Adipose tissue (tissue), 3 donors: Measurements from ENCODE around the gene DUOX1. TPM values are rescaled to one million over a fixed set of nuclear protein-coding genes. Genes with fewer than 3 reads are reported as not detected.
"Not testable (repeated sequence)": the region's sequence is repeated elsewhere in the genome, so short reads cannot be mapped to it uniquely, and the experiment has no call there.

Experiments used
- H3K27ac ChIP-seq: one replicate; pipeline ENCODE4 v1.5.1; 2013; ENCODE audit warnings: low read depth, low read length
- WGBS, 3 donors: extraction: QIAGEN DNeasy Blood & Tissue Kit; methylation state at CpG; one replicate each; pipeline ENCODE4 v1.1.7; 2013; 5-methylcytosine and 5-hydroxymethylcytosine counted together
- polyA plus RNA-seq, 3 donors: library from polyadenylated mRNA; stranded (reverse); fragments of 200-250 nt; gene quantifications; one replicate each; pipeline ENCODE4 v1.2.3, GENCODE V29; 2013
- donor health status: healthy with polysubstance abuse.
- donor health status: Bipolar disorder and iron deficiency.
- donor health status: healthy.

Gene DUOX1
- 1 to 10 TPM in 1 of 3 donors, under 1 TPM in 2; 0.20 to 4.1 (median 0.34) TPM for polyA plus RNA-seq

DNA sequence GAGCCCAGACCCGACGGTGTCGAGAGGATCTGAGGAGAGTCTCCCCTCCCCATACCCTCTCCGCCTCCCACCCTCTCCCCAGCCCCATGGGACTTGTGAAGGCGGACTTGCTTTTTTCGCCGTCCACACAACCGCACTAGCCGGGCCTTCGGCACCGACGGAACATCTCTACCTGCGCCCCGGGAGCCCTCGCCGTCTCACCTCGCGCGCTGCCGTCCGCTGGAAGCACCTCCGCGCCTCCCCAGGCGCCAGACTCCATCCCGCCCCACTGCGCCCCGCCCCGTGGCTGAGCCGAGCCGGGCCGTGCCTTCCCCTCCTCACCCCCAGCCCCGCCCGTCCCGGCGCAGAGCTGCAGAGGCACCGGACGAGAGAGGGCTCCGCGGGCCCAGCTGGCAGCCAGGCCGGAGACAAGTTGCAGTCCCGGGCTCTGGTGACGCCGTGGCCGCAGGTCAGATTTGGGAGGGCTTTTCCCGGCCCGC is at the start of gene DUOX1, which contains the start of gene DUOXA1:
Gene DUOX1 (plus strand): TSS at position 344 of the 479 bp plus-strand sequence. CDS start 1,973 bp downstream, outside the sequence.
Gene DUOXA1 (minus strand): TSS at position 229 of the 479 bp plus-strand sequence. CDS start 6,865 bp downstream, outside the sequence.
- whole genome bisulfite sequencing, 3 donors: 3 to 14% (median 3%) methylated on average over 42 to 46 of the region's 46 CpGs
- no peak within 1 kb of the TSS for H3K27ac ChIP-seq

DNA sequence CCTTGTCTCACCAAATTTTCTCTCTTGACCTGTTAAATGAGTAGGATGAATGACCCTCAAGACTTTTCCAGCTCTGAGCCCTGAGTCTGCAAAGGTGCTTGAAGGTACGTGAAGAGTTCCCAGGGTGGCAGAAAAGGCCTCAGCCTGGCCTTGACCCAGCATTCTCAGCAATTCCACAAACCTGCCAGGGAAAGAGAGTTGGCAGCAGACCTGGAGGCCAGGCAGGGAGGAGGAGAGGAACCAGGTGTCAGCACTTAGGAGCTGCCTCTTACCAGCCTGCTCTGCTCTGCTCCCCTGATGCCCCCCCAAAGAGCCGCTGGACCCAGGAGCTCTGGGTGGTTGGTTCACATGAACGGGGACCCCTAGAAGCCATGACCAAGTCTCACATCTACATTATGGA is 49.2 kb upstream of the DUOX1 start:
- not testable (repeated sequence) for H3K27ac ChIP-seq
- WGBS, 3 donors: 86 to 98% (median 86%) methylated on average over 2 of the region's 3 CpGs

DNA sequence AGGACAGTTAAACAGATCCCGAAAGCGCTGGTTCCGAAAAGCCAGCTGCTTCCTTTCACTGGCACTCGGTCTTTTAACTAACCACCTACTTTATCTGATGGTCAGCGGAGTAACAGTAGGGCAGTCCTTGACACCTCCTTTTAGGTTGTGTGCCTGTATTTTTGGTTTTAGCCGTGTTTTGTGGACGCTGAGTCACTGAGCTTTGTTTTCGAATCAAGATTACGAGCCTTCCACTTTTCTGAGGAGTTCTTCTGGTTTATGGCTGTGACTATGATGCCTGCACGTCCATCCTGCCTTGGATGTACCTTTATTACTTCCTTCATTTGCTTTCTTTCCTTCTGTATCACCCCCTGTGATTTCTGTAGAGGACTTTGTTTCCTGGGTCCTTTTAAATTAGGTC is 47.4 kb upstream of the DUOX1 start:
- not testable (repeated sequence) for H3K27ac ChIP-seq
- WGBS, 3 donors: 80 to 91% (median 81%) methylated on average over 9 to 10 of the region's 10 CpGs

DNA sequence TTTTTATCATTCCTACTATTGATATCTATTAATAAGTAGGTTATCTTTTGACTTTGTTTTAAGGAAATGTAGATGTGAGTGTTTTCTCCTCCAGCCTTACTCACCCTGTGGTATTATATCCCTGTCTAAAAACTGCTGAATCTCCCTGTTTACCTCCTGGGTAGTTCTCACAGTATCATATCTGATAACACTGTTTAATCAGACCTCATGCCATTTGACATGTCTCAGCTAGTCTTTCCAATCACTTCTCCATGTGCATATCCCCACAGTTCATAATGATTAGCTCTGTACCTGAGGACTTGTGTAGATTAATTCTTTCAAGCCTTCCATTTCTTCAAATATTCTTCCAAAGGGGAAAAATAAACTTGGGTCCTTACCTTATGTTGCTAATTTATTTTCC is 46.6 kb upstream of the DUOX1 start:
- no peak overlapping the region for H3K27ac ChIP-seq

DNA sequence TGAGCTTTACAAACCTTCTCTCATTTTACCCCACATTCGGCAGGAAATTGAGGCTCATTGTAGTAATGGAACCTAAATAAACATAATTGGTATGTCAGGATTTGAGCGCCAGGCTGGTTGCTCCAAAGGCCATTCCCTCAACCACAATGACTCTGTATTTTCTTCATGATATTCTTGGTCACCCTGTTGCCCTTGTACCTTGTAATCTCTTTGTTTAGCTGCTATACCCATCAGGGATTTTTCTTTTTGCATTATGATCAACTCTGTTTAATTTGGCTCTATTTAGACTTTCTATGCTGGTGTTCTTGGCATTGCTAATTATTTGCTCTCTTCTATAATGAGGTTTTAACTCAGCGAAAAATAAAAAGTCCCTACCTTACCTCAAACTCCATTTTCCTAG is 45.6 kb upstream of the DUOX1 start:
- no peak overlapping the region for H3K27ac ChIP-seq
- WGBS, 3 donors: 71 to 79% (median 74%) methylated on average over 3 of the region's 3 CpGs

DNA sequence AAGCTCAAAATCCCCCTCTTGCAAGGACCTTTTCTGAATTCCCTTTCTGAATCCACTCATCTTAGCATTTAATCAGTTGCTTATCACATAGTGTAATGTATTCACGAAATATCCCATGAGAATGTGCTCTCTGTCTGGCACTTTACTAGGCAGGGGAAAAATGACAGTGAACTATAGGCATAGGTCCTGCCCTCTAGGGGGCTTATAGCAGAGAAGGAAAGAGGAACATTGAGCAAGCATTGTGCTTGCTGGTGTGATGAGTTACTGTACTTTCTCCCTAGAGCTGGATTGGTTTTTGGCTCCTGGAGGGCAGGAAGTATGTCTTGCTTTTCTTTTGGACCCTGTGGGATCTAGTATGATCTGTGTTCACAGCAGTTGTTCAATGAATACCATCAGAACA is 42.3 kb upstream of the DUOX1 start:
- H3K27ac ChIP-seq: no peak overlapping the region
- 67 to 85% (median 81%) methylated on average over 1 of the region's 1 CpG for WGBS, 3 donors

DNA sequence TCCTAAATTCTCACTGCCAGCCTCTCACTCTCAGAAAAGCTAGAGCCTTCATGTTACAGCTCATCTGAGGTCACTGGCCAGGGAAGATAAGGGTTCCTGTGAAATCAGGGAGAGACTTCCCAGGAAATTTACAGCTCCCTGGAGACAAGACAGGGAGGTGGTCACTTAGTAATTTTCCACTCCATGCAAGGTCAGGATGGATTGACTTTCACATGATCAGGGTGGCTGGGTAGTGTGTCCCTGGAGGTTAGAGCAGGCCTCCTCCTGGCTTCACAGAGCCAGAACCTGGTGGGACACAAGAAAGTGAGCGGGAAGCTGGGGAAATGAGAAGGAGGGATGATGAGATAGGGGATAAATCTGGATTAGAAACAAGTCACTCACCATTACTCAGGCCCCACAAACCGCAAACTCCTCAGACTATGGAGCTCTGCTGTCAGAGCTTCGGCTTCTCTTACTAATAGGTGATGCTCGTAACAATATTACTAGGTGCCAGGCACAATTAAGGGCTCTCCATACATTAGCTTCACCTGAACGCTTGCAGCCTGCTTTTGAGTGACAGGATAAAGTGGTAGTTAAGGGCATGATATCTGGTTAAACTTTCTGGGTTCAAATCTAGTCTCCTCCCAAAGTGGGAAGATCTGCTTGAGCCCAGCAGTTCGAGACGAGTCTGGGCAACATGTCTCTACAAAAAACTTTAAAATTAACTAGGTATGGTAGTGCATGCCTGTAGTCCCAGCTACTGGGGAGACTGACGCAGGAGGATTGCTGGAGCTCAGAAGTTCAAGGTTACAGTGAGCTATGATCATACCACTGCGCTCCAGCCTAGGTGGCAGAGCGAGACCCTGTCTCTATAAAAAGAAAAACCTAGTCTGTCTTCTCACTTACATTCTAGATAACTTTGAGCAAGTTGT is 40.7 kb upstream of the DUOX1 start:
- no peak overlapping the region for H3K27ac ChIP-seq
- WGBS, 3 donors: 86 to 89% (median 87%) methylated on average over 10 of the region's 10 CpGs

DNA sequence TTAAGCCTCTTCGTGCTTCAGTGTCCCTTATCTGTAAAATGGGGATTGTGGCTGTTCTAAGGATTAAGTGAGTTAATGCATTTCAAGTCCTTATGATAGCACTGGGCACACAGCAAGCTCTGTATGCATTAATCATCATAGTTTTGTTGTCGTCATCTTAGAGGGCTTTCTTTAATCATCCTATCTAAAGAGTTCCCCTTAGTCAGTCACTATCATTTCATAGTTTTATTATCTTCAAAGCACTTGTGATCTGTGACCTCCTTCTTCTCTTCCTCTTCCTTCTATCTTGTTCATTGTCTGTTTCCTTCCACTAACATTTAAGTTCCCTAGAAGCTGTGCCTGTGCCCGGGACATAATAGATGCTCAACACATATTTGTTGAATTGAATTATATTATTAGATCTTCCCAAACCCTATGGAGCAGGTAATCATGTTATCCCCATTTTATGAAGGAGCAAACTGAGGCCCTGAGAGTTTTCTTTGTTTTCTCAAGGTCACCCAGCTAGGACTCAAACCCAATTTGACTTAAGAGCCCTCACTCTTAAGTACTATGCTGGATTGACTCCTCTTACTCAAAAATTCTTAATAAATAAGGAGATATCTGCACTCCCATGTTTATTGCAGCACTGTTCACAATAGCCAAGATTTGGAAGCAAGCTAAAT is 40.0 kb upstream of the DUOX1 start:
- WGBS, 3 donors: 54 to 73% (median 60%) methylated on average over 3 of the region's 3 CpGs
- no peak overlapping the region for H3K27ac ChIP-seq

DNA sequence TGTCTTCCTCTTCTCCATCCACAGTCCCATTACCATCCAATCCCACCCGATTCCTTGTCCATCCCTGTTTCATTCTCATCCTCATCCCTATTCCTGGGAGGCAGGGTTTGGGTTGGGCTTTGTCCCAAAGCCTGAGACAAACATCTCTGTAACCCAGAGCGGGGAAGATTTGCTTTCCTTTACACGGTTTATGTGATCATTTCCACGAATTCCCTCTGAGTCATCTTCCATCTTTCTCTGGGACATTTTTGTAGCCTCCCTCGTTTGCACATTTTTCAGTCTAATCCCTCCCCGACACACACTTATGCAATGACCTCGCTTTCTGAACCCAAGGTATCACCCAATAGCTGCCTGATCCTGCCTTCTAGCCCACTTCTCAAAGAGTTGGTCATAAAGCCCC is 38.6 kb upstream of the DUOX1 start:
- no peak overlapping the region for H3K27ac ChIP-seq
- WGBS, 3 donors: 58 to 65% (median 62%) methylated on average over 7 of the region's 7 CpGs

DNA sequence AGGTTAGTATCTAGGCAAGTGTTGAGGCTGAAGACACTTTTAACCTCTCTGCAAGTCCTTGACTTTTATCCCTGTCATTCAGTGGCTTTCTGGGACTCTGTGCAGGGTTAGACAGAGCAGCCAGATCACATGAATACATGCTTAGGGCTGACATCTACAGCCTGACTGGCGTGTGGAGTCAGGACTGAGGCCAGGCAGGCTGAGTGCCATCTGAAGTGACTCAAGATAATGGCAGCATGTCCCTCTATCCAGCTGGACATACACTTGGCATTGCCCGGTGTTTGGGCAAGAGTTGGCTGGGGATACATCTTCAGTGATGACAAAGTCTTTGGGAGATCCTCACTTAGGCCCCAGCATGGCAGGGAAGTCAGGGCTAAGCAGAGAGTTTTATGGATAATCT is 38.2 kb upstream of the DUOX1 start:
- 71 to 93% (median 81%) methylated on average over 2 of the region's 2 CpGs for WGBS, 3 donors
- no peak overlapping the region for H3K27ac ChIP-seq

DNA sequence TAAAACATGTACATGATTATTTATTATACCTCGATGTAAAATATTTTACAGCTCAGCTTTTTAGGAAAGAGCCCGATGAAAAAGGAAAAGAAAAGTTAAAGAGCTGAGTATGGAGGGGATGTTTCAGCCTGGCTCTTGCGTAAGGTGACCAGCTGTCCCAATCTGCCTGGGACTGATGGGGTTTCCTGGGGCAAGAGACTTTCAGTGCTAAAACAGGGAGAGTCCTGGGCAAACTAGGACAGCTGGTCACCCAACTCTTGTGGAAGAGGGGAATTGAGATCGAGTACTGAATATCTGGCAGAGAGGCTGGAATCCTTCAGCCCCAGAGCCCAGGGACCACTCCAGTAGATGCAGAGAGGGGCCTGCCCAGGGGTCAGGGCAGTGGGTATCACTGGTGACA is 36.8 kb upstream of the DUOX1 start:
- 83 to 91% (median 84%) methylated on average over 4 of the region's 4 CpGs for WGBS, 3 donors

DNA sequence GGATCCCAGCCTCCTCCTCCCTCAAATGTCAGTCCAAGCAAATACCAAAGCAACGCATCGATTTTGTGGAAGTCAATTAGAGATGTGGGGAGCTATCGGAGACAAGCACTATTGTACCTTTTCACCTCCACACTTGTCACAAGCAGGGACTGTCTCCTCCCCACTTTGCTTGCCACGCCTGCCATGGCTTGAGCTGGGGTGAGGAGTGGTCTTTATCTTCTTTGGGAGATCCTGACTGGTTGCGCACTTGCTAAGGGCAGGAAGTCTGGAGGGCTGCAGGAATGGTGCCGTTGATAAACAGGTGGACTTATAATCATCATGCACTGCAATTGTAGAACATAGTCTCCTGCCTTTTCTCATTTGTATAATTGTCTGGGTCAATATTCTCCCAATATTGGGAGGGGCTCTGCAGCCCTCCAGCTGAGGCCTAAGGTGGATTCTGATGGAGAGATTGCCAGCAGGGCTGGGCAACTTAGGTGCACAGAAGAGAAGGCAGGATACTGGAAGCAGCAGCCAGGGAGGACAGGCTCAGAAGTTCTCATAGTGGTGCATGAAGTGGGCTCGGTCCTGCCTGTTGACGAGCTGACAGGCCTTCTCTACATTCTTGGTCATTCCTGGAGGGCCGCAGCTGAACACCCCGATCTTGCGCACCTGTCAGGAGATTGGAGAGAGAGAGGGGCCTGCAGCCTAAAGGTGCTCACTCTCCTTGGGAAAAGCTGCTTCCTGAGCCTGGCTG is 36.0 kb upstream of the DUOX1 start:
- H3K27ac ChIP-seq: no peak overlapping the region
- 86 to 91% (median 87%) methylated on average over 11 of the region's 11 CpGs for WGBS, 3 donors

More for the DNA sequence above, 36.8 kb upstream of the DUOX1 start:
- no peak overlapping the region for H3K27ac ChIP-seq

DNA sequence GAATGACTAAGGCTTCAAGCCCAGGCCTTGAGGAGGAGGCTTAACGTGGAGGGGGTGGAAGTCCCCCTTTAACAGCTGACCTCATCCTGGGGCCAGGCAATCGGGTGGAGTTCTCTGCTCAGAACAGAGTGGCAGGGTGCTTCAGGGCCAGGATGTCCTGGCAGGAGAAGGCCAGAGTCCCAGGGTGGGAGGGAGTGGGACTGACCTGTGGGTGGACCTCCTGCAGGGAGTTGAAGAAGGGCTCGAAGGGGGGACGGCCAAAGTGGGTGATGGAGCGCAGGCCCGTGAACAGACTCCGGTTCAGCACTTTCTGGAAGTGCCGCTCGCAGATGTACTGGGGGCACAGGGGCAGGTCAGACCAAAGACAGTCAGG is 35.5 kb upstream of the DUOX1 start:
- no peak overlapping the region for H3K27ac ChIP-seq
- WGBS, 3 donors: 71 to 74% (median 73%) methylated on average over 9 of the region's 9 CpGs

DNA sequence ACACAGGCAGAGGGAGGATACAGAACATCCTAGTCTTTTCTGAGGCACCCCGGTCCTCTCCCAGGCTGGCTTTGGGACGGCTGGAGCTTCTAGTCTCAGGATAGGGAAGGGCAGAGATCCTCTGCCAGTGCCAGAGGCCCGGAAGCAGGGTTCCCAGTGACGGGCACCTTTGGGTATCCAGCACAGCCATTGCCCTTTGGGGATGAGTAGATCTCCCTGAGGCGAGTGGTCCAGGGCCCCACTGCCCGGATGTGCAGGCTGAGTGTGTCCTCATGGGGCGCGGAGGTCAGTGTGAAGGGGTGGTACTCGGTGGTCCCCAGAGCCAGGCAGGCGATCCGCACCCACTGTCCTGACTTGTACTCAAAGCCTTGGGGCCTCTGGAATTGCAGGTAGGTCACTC is 34.1 kb upstream of the DUOX1 start:
- H3K27ac ChIP-seq: no peak overlapping the region
- 90 to 93% (median 91%) methylated on average over 11 of the region's 11 CpGs for WGBS, 3 donors

DNA sequence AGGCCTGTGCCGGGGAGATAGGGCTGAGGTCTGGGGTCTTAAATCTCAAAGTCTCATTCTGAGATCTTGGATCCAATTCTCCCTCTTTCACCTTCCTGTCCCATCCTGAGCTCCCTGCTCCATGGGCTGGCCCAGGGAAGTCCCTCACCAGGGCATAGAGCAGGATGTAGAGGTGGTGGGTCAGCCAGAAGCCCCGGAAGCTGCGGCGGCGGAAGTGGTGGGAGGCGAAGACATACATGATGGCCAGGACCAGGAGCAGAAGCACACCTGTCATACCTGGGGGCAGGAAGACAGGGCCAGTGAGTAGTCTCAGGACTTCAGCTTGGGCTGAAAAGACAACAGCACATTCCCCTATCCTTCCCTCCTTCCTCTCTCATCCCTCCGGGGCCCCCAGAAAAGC is 32.3 kb upstream of the DUOX1 start:
- WGBS, 3 donors: 87 to 92% (median 87%) methylated on average over 7 of the region's 7 CpGs
- no peak overlapping the region for H3K27ac ChIP-seq

DNA sequence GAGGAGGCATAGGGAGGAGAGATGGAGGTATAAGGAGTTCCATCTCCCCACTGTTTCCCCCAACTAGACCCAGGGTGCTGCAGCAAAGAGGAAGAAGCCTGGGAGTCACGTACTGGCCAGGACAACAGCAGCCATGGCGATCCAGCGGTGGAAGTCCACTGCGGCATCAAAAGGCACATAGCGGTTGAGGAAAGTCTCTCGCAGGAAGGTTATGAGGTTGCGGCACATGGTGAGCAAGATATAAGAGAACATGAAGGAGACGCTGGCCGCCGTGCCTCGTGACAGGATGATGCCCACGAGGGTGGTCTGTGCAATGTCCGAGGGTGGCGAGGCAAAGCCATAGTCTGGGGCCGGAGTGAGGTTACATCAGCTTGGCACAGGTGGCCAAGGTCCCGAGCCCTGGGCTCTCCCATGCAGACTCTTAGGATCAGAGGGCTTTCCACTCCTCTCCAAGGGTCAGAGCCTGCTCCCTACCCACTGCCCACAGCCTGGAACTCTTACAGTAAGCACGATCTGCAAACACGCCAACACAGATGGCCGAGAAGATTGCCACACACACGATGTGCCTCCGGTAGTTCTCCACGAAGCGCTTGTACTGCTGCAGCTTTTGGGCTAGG is 30.1 kb upstream of the DUOX1 start:
- no peak overlapping the region for H3K27ac ChIP-seq
- 84 to 86% (median 86%) methylated on average over 23 of the region's 23 CpGs for WGBS, 3 donors

DNA sequence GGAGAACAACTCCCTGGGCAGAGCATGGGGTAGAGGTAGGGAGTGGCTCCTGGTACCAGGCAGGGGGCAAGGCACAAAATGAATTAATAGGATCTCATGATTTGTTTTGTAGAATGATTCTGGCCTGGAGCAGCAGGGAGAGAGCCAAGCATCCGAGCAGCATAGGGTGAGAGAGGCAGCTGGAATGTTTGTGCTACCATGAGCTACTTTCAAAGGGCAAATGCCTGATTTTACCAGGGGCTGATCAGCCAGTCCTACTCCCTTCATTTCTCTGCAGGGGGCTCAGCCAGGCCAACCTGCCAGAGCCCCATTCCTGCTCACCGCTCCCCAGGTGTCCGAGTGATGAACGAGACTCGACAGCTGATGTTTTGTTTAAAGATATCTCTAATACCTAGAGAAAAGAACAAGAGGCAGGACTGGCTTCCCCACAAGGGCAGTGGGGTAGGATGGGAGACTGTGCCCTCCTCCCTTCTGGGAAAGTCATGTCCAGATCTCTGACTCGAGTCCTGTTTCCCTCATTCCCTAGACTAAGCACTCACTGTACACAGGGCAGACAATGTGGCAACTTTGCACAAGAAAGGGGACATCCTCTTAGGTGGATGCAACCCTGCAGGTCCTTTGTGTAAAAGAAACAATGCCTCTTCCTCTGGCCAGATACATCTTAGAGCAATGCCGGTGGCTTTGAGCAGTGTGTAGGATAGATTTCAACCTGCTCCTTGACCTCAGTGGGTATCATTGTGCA is 28.7 kb upstream of the DUOX1 start:
- no peak overlapping the region for H3K27ac ChIP-seq
- 60 to 72% (median 67%) methylated on average over 7 of the region's 7 CpGs for WGBS, 3 donors

DNA sequence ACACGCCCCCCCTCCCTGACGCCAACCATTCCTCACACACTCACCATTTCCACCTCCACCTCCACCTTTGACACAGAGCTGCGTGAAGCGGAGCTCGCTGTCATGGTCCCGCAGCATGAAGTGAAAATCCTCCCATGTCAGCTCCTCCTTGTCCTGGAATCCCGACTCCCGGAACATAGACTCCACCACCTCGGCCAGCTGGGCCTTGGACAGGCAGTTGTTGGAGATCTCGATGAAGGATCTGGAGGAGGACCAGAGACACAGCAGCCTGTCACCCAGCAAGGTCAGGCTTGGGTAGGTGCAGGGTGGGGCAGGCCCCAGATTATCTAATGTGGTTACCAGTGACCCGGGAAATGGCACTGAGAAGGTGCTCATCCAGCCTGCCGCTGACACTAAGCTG is 28.0 kb upstream of the DUOX1 start:
- H3K27ac ChIP-seq: no peak overlapping the region
- 90 to 94% (median 91%) methylated on average over 12 of the region's 12 CpGs for WGBS, 3 donors
